Measurements from ENCODE around the gene CELF4. TPM values are rescaled to one million over a fixed set of nuclear protein-coding genes. Genes with fewer than 3 reads are reported as not detected.

Gene CELF4
- polyA plus RNA-seq, 4 donors: 1.9 to 4.9 (median 3.0) TPM

GRCh38 chr18:37532917-37533316, 32.7 kb downstream of the CELF4 start:
- no peak for DNase-seq (ENCODE audit: low read depth in 4 of 4, low spot score in 2 of 4)

- DNase-seq (ENCODE audit: low read depth in 4 of 4, low spot score in 2 of 4): no peak
Observed at GRCh38 chr18:37529863-37530262, 35.7 kb downstream of the CELF4 start.

- DNase-seq (ENCODE audit: low read depth in 4 of 4, low spot score in 2 of 4): no peak
Observed at GRCh38 chr18:37529296-37529695, 36.3 kb downstream of the CELF4 start.

GRCh38 chr18:37527395-37527794, 38.2 kb downstream of the CELF4 start:
- no peak for DNase-seq (ENCODE audit: low read depth in 4 of 4, low spot score in 2 of 4)

DNA sequence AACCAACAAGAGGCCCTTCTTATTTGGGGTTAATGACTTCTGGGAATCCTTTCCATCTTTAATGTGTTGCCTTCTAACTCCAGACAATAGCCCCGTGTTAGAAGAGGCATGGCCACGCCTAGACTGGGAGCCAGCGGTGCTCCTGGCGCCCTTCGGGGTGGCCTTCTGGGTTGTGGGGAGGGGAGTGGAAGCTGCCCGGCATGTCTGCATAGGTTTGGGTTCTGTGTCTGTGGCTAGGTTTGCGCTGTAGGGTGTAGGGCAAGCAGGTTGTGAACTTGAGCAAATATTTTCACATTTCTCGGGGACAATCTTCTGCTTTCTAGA, 40.4 kb downstream of the CELF4 start:
- DNase-seq (ENCODE audit: low read depth in 4 of 4, low spot score in 2 of 4): no peak

DNA sequence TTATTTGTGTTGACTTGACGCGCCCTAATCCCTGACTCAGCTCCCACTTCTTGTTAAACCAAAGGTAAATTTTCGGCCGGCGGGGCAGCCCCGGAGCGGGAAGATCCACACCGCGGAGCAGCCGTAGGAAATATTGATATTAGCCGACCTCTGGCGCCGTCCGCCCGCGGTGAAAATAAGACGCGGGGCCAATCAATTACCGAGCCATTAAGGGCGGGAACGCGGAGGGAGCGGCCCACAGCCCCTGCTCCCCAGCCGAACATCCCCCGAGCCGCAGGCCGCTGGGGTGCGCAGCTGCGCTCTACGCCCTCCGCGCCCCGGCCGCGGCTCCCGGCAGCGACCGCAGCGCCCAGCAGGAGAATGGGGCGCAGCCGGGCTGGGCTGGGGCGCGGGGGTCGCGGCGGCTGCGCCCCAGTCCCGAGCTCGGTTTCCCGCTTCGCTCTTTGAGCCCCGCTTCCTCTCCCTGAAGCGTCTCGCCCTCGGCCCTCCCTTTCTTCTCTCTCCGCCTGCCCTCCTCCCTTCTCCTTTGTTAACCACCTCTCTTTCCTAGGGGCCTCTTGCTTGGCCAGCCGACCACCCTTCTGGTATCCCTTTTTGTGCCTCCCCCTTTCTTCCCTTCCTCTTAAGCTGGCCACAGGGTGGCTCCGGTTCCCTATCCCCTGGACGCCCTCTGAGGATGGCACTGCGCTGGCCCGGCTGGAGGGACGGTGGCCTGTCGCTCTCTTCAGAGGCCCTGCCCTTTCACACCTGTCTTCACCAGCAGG, 40.9 kb downstream of the CELF4 start:
- no peak for DNase-seq (ENCODE audit: low read depth in 4 of 4, low spot score in 2 of 4)

DNA sequence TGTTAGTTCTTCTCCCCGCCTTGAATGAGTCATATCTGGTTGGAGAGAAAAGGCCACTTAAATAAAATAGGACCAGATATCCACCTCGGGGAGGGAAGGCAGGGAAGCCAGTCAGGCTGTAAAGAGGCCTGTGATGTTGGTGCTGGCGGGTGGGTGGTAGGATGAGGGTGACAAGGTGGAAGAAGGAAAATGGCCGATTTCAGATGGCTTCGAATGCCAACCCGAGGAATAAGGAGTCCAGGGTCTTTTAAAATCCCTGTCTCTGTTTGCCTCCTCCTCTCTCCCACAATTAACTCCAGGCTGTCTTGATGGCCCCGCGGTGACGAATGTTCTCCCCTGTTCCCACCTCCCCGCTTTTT, 41.5 kb downstream of the CELF4 start:
- DNase-seq (ENCODE audit: low read depth in 4 of 4, low spot score in 2 of 4): no peak

GRCh38 chr18:37521510-37522465, 43.8 kb downstream of the CELF4 start:
- DNase-seq (ENCODE audit: low read depth in 4 of 4, low spot score in 2 of 4): no peak

- no peak for DNase-seq (ENCODE audit: low read depth in 4 of 4, low spot score in 2 of 4)
Observed at GRCh38 chr18:37520508-37520907, 45.1 kb downstream of the CELF4 start.

DNA sequence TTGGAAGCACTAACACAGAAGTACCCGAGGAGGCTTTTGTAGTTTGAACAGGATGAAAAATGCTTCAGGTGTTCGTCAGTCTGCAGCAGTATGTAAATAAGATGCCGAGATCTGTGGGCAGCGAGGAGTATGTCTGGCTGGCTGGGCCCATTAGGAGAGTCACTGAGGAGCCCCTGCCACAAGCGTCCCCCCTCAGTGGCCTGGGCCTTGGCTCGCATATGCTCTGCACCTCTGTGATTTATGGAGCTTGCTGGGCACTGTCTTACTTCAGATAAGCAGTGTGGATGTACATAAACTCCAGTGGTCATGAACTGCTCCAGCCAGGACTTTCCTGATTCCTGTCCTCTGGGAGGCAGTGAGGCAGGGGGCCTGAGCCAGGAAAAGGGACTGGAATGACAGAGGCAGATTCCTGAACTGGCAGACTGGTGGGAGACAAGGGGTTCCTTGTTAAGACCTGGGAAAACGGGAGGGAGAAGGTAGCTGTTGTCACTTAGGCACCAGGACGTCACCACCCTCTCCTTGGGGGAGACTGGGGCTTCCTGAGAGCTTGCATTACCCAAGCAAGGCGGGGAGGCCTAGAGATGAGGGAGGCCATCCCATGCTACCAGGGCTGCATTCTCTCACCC, 46.0 kb downstream of the CELF4 start:
- DNase-seq (ENCODE audit: low read depth in 4 of 4, low spot score in 2 of 4): no peak

DNA sequence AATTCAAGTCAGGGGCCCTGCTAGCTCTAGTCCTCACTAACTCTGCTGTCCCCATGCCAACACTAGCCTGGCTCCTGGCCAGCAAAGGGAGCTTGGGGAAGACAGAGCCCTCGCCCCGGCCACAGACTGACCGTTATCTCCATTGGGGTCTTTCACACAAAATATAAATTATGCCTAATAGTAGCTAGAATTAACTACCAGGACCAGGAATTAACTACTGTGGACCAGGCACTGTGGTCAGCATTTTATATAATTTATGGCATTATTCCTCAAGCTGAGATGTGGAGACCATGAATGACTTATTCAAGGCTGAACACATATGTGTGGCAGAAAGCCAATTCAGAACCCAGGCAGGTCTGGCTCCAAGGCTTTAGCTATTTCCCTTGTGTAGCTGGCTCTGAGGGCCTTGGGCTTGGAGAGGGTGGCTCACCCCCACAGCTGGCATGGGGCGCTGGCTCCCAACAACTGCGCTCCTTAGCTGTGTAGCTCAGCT, 49.2 kb downstream of the CELF4 start:
- no peak for DNase-seq (ENCODE audit: low read depth in 4 of 4, low spot score in 2 of 4)

DNA sequence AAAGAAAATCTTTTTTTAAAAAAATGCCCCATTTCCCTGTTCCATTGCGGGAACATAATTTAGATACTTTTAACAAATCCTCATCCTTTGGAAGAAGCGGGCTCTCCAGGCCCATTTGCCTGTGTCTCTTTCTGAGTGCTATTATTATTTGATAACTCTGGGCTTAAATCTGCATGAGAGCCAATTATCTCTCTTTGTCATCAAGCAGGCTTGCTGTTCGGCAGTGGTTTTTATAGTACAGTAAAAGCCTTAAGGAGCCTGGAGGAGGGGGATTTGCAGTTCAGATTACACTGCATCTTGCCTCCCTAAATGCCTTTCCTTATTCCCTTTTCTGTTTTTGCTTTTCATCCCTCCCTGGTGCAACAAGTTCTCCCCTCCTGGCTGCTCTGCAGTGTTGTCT, 50.6 kb downstream of the CELF4 start:
- no peak for DNase-seq (ENCODE audit: low read depth in 4 of 4, low spot score in 2 of 4)

DNA sequence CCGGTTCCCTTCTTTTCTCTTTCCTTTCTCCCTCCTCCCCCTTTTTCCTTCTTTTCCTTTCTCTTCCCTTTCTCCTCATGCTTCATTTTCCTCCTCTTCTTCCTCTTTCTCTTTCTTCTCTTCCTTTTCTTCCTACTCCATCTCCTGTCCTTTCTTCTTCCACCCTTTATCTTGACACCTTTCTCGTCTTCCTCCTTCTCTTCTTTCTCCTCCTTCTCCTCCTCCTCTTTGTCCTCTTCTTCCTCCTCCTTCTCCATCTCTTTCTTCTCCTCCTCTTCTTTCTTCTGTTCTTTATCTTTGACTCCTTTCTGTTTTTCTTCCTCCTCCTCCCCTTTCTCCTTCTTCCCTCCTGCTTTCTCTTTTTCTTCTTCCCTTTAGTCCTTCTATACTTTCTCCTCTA, 53.2 kb downstream of the CELF4 start:
- no peak for DNase-seq (ENCODE audit: low read depth in 4 of 4, low spot score in 2 of 4)

- DNase-seq (ENCODE audit: low read depth in 4 of 4, low spot score in 2 of 4): no peak
Observed at GRCh38 chr18:37511721-37512298, 53.8 kb downstream of the CELF4 start.

DNA sequence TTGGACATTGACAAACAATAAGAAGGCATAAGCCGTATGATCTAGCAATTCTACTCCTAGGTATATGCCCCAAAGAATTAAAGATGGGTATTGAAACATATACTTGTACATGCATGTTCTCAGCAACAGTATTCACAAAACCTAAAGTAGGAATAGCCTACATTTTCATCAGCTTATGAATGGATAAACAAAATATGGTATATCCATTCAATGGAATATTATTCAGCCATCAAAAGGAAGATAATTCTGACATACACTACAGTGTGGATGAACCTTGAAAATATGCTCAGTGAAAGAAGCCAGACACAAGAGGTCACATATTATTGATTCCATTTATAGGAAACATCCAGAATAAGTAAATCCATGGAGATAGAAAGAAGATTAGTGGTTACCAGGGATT, 56.0 kb downstream of the CELF4 start:
- no peak for DNase-seq (ENCODE audit: low read depth in 4 of 4, low spot score in 2 of 4)

DNA sequence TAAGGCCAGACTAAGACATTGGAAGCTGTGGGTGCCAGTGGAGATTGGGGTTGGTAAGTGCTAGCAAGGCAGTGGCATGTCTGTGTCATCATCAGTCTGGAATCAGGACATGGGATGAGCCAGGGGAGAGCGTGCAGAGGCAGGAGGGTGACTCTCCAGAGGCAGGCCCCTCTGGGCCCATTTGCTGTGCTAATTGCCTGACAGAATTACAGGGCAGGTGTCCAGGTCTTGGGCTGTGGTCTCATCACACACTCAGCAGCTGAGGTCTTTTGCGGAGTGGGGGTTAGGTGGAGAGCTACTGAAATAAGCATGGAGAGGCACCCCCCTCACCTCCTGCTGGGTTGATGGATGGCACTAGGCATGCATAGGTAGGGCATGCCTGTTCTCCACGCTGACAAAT, 57.4 kb downstream of the CELF4 start:
- no peak for DNase-seq (ENCODE audit: low read depth in 4 of 4, low spot score in 2 of 4)

- DNase-seq (ENCODE audit: low read depth in 4 of 4, low spot score in 2 of 4): no peak
Observed at GRCh38 chr18:37507239-37507638, 58.4 kb downstream of the CELF4 start.

GRCh38 chr18:37506001-37506400, 59.6 kb downstream of the CELF4 start:
- no peak for DNase-seq (ENCODE audit: low read depth in 4 of 4, low spot score in 2 of 4)

DNA sequence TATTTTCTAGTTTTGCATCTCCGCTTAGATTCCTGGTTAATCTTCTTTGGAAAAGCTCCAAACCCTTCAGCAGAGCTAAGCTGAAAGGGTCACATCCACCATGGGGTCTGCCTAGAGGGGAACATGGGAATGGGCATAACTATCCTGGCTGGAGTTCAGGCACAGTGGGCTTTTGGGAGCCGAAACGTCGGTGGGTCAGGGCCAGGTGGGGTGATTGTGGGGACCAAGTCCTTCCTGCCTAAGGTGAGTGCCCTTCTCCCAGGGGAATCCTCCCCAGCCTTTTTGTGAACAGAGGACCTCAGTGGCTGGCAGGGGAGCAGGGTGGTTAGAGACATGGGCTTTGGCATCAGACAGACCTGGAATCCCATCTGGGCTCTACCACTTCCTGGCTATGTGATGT, 60.3 kb downstream of the CELF4 start:
- DNase-seq (ENCODE audit: low read depth in 4 of 4, low spot score in 2 of 4): no peak

- DNase-seq (ENCODE audit: low read depth in 4 of 4, low spot score in 2 of 4): no peak
Observed at GRCh38 chr18:37502601-37503000, 63.0 kb downstream of the CELF4 start.

- no peak for DNase-seq (ENCODE audit: low read depth in 4 of 4, low spot score in 2 of 4)
Observed at GRCh38 chr18:37502036-37502435, 63.6 kb downstream of the CELF4 start.
